K562 (cell line): ENCODE measurements around the gene SP6. TPM values are rescaled to one million over a fixed set of nuclear protein-coding genes. Genes with fewer than 3 reads are reported as not detected.
A peak's percentile ranks its signal among the peaks of the same experiment; 100 is the strongest.

Experiments used
- CBFB ChIP-seq: sonication (generic); formaldehyde crosslinking; IDR thresholded peaks from 2 replicates; pipeline ENCODE4 v1.4.0; 2020; ENCODE audit warnings: mild to moderate bottlenecking, missing genetic modification reagents
- MEF2D ChIP-seq: conservative IDR thresholded peaks from 2 replicates; pipeline ENCODE4 v1.6.1; 2016; ENCODE audit warnings: low read depth, missing genetic modification characterization, missing compliant biosample characterization
- NRF1 ChIP-seq, 2 experiments: fragments of 450-650 bp; IDR thresholded peaks in 1 of 2; conservative IDR thresholded peaks in 1 of 2; 2 replicates each; pipeline ENCODE4 v1.6.1; 2014; ENCODE audit warnings: mild to moderate bottlenecking in 2 of 2
- PHTF2 ChIP-seq: fragments of 250-450 bp; sonication (Bioruptor Pico); IDR thresholded peaks from 2 replicates; pipeline ENCODE4 v1.5.0; 2021; ENCODE audit warnings: mild to moderate bottlenecking
- RBM17 ChIP-seq: fragments of 200-400 bp; formaldehyde crosslinking; IDR thresholded peaks from 2 replicates; pipeline ENCODE4 v1.6.1; 2017; ENCODE audit warnings: low read depth, mild to moderate bottlenecking, low read length, borderline replicate concordance
- RUNX1 ChIP-seq: sonication (generic); IDR thresholded peaks from 2 replicates; pipeline ENCODE4 v1.6.1; 2016; ENCODE audit warnings: antibody characterized with exemption, low read depth
- SPI1 ChIP-seq: IDR thresholded peaks from 2 replicates; pipeline ENCODE4 v1.6.1; 2011; ENCODE audit warnings: low read depth, low read length, control low read depth, borderline replicate concordance
- TEAD4 ChIP-seq, 2 experiments: sonication (generic) in 1 of 2; formaldehyde crosslinking in 1 of 2; IDR thresholded peaks; 2 replicates each; pipeline versions ENCODE4 v1.6.1 to v1.8.0; 2012 to 2022; ENCODE audit warnings: borderline replicate concordance in 1 of 2, inconsistent platforms in 1 of 2, low read length in 1 of 2, mild to moderate bottlenecking in 1 of 2, missing genetic modification reagents in 1 of 2
- XRCC5 ChIP-seq: fragments of 200-400 bp; formaldehyde crosslinking; IDR thresholded peaks from 2 replicates; pipeline ENCODE4 v1.6.1; 2017; ENCODE audit warnings: low read depth, mild to moderate bottlenecking, low read length
- ZC3H8 ChIP-seq: fragments of 450-650 bp; IDR thresholded peaks from 2 replicates; pipeline ENCODE4 v1.6.1; 2017
- polyA plus RNA-seq, 8 experiments: library from polyadenylated mRNA; depleted of rRNA in 4 of 8; stranded (reverse) in 5 of 8; unstranded in 3 of 8; fragments of >200 nt; fragmentation: Nextera tagmentation in 2 of 8; fragmentation: Illumina TruSeq in 1 of 8; extraction: Ambion mirVana in 2 of 8; extraction: Trizol in 1 of 8; gene quantifications; 2 replicates each; pipeline versions ENCODE4 v1.2.1 to v1.2.3, GENCODE V29; 2011 to 2014; ENCODE audit warnings: inconsistent platforms in 1 of 8, missing spikeins in 1 of 8
- total RNA-seq, 7 experiments: library from RNA; depleted of rRNA in 6 of 7; stranded (reverse); fragments of >200 nt in 6 of 7; fragmentation: Illumina TruSeq in 2 of 7; extraction: Trizol in 2 of 7; gene quantifications; 2 replicates each; pipeline versions ENCODE4 v1.2.1 to v1.2.3, GENCODE V29; 2011 to 2021; ENCODE audit warnings: low replicate concordance in 1 of 7
- TF ChIP-seq, protein P1 (sequence below): fragments of 450-650 bp; IDR thresholded peaks from 2 replicates; pipeline ENCODE4 v1.6.1; 2017; ENCODE audit warnings: antibody characterized with exemption
- TF ChIP-seq, protein P2 (sequence below): fragments of 200-600 bp; sonication (generic); IDR thresholded peaks from one replicate; pipeline ENCODE4 v1.6.1; 2012; ENCODE audit warnings: mild to moderate bottlenecking, low read depth, low read length, inconsistent platforms
- TF ChIP-seq, protein P3 (sequence below): fragments of 450-650 bp; IDR thresholded peaks from 2 replicates; pipeline ENCODE4 v1.6.1; 2018; ENCODE audit warnings: mild to moderate bottlenecking, low read depth; ENCODE audit not compliant: partially characterized antibody

The SP6 gene
- total and polyA plus RNA-seq, 9 of the 15 experiments (the other 6 are each of a cell fraction or from before 2014, with no cell fraction given) = 0.11 to 7.9 (median 2.2) TPM

DNA sequence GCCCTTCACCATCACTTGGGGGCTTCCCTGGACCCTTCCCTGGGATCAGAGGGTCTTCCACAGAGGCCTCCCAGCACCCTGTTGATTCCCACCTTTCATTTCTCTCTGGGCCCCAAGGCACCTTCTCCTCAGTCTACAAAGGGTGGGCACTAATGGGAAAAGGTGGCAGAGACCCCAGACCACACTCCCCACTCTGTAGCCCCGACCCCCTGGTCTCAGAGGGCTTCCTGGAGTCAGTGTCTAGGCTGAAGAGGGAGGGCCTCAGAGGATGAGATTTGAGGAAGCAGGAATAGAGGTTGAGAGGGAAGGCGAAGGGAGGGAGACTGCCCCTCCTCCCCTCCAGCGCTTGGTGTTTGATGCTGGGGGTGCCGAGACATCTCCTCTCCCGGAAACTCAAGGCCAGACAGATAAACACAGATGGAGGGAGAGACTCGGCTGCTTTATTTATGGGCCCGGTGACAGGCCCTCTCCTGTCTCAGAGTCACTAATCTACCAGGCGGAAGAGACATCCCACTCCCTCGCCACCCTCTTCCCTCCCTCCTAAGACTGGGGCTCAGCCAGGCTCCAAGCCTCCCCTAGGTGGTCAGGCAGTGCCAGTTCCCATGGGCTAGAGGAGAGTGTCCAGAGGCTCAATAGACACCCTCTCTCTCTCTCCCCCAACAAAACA lies 26.5 kb upstream of the SP6 start (continued):
- TF ChIP-seq, protein P1, sequence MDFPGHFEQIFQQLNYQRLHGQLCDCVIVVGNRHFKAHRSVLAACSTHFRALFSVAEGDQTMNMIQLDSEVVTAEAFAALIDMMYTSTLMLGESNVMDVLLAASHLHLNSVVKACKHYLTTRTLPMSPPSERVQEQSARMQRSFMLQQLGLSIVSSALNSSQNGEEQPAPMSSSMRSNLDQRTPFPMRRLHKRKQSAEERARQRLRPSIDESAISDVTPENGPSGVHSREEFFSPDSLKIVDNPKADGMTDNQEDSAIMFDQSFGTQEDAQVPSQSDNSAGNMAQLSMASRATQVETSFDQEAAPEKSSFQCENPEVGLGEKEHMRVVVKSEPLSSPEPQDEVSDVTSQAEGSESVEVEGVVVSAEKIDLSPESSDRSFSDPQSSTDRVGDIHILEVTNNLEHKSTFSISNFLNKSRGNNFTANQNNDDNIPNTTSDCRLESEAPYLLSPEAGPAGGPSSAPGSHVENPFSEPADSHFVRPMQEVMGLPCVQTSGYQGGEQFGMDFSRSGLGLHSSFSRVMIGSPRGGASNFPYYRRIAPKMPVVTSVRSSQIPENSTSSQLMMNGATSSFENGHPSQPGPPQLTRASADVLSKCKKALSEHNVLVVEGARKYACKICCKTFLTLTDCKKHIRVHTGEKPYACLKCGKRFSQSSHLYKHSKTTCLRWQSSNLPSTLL = no peak
- TF ChIP-seq RBM17 (no peak), PHTF2 (CRISPR knock-in tag) (no peak), XRCC5 (no peak), MEF2D (tag) (peak; percentile 48; the same call in 1 of the 2 replicates), RUNX1 (no peak), ZC3H8 (no peak), SPI1 (peak; percentile 26; the same call in 1 of the 2 replicates), TEAD4 (IDR thresholded peaks at IDR 0.05; ENCODE audit: low read length) (peak; percentile 82), TEAD4 (CRISPR knock-in tag; IDR thresholded peaks at IDR 0.05; ENCODE audit: borderline replicate concordance) (no peak), CBFB (no peak), NRF1 (conservative IDR thresholded peaks at IDR 0.05 in 1 of 2, IDR thresholded peaks at IDR 0.05 in 1 of 2) (peak; percentile 35 to 46; a peak in 2 of 4 replicates)
- TF ChIP-seq, protein P2, sequence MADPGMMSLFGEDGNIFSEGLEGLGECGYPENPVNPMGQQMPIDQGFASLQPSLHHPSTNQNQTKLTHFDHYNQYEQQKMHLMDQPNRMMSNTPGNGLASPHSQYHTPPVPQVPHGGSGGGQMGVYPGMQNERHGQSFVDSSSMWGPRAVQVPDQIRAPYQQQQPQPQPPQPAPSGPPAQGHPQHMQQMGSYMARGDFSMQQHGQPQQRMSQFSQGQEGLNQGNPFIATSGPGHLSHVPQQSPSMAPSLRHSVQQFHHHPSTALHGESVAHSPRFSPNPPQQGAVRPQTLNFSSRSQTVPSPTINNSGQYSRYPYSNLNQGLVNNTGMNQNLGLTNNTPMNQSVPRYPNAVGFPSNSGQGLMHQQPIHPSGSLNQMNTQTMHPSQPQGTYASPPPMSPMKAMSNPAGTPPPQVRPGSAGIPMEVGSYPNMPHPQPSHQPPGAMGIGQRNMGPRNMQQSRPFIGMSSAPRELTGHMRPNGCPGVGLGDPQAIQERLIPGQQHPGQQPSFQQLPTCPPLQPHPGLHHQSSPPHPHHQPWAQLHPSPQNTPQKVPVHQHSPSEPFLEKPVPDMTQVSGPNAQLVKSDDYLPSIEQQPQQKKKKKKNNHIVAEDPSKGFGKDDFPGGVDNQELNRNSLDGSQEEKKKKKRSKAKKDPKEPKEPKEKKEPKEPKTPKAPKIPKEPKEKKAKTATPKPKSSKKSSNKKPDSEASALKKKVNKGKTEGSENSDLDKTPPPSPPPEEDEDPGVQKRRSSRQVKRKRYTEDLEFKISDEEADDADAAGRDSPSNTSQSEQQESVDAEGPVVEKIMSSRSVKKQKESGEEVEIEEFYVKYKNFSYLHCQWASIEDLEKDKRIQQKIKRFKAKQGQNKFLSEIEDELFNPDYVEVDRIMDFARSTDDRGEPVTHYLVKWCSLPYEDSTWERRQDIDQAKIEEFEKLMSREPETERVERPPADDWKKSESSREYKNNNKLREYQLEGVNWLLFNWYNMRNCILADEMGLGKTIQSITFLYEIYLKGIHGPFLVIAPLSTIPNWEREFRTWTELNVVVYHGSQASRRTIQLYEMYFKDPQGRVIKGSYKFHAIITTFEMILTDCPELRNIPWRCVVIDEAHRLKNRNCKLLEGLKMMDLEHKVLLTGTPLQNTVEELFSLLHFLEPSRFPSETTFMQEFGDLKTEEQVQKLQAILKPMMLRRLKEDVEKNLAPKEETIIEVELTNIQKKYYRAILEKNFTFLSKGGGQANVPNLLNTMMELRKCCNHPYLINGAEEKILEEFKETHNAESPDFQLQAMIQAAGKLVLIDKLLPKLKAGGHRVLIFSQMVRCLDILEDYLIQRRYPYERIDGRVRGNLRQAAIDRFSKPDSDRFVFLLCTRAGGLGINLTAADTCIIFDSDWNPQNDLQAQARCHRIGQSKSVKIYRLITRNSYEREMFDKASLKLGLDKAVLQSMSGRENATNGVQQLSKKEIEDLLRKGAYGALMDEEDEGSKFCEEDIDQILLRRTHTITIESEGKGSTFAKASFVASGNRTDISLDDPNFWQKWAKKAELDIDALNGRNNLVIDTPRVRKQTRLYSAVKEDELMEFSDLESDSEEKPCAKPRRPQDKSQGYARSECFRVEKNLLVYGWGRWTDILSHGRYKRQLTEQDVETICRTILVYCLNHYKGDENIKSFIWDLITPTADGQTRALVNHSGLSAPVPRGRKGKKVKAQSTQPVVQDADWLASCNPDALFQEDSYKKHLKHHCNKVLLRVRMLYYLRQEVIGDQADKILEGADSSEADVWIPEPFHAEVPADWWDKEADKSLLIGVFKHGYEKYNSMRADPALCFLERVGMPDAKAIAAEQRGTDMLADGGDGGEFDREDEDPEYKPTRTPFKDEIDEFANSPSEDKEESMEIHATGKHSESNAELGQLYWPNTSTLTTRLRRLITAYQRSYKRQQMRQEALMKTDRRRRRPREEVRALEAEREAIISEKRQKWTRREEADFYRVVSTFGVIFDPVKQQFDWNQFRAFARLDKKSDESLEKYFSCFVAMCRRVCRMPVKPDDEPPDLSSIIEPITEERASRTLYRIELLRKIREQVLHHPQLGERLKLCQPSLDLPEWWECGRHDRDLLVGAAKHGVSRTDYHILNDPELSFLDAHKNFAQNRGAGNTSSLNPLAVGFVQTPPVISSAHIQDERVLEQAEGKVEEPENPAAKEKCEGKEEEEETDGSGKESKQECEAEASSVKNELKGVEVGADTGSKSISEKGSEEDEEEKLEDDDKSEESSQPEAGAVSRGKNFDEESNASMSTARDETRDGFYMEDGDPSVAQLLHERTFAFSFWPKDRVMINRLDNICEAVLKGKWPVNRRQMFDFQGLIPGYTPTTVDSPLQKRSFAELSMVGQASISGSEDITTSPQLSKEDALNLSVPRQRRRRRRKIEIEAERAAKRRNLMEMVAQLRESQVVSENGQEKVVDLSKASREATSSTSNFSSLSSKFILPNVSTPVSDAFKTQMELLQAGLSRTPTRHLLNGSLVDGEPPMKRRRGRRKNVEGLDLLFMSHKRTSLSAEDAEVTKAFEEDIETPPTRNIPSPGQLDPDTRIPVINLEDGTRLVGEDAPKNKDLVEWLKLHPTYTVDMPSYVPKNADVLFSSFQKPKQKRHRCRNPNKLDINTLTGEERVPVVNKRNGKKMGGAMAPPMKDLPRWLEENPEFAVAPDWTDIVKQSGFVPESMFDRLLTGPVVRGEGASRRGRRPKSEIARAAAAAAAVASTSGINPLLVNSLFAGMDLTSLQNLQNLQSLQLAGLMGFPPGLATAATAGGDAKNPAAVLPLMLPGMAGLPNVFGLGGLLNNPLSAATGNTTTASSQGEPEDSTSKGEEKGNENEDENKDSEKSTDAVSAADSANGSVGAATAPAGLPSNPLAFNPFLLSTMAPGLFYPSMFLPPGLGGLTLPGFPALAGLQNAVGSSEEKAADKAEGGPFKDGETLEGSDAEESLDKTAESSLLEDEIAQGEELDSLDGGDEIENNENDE = no peak
- TF ChIP-seq, protein P3, sequence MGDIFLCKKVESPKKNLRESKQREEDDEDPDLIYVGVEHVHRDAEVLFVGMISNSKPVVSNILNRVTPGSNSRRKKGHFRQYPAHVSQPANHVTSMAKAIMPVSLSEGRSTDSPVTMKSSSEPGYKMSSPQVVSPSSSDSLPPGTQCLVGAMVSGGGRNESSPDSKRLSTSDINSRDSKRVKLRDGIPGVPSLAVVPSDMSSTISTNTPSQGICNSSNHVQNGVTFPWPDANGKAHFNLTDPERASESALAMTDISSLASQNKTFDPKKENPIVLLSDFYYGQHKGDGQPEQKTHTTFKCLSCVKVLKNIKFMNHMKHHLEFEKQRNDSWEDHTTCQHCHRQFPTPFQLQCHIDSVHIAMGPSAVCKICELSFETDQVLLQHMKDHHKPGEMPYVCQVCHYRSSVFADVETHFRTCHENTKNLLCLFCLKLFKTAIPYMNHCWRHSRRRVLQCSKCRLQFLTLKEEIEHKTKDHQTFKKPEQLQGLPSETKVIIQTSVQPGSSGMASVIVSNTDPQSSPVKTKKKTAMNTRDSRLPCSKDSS = no peak
